Dermis lymphatic vessel endothelial cell (primary cell): Measurements from ENCODE around the gene RBBP8. TPM values are rescaled to one million over a fixed set of nuclear protein-coding genes. Genes with fewer than 3 reads are reported as not detected.

ENCODE experiments used
- total RNA-seq: library from RNA; depleted of rRNA; stranded (reverse); fragments of >200 nt; gene quantifications from 2 replicates; pipeline ENCODE4 v1.2.1, GENCODE V29; 2014

The RBBP8 gene
- total RNA-seq: 14.0 and 21.1 TPM in 2 replicates

GRCh38 chr18:22933206-22933965 lies at the start of gene RBBP8:
Gene RBBP8, plus strand, starts transcription at chr18:22933328. Its CDS starts 3,524 bp downstream, at chr18:22936852.

Other genes with a start within 250 kb of the RBBP8 start
- 42.6 and 52.2 TPM in 2 replicates for gene CABLES1, start 202.2 kb downstream of the RBBP8 start, total RNA-seq